Activated CD8-positive, alpha-beta T cell treated with anti-CD3 and anti-CD28 coated beads for 36 hours (primary cell): Measurements from ENCODE around the gene RPL11. TPM values are rescaled to one million over a fixed set of nuclear protein-coding genes. Genes with fewer than 3 reads are reported as not detected.

Source experiments
- ATAC-seq: fragments of 200-7000 bp; cut with Tn5 transposase; one replicate; pipeline ENCODE4 v1.10.0; 2021; ENCODE audit warnings: mild to moderate bottlenecking, moderate library complexity
- CTCF ChIA-PET: fragments of 350-600 bp; sonication (Branson Sonifier 250); formaldehyde crosslinking; loops from one replicate; lab custom pipeline; 2021; ENCODE audit warnings: antibody characterized with exemption; lab: Charles Lee
- POLR2A ChIA-PET: fragments of 350-600 bp; sonication (Branson Sonifier 250); formaldehyde crosslinking; loops from one replicate; lab custom pipeline; 2021; ENCODE audit warnings: antibody characterized with exemption; lab: Charles Lee
- DNase-seq: peaks from one replicate; pipeline ENCODE4 v3.0.0-alpha.2; 2020
- H3K27ac Mint-ChIP-seq: one replicate; pipeline ENCODE4 v1.8.0; 2021; ENCODE audit warnings: mild to moderate bottlenecking, mixed read lengths
- H3K27me3 Mint-ChIP-seq: one replicate; pipeline ENCODE4 v1.8.0; 2021; ENCODE audit warnings: mixed read lengths
- H3K36me3 Mint-ChIP-seq: one replicate; pipeline ENCODE4 v1.8.0; 2021; ENCODE audit warnings: low read depth, mixed read lengths
- H3K4me1 Mint-ChIP-seq: one replicate; pipeline ENCODE4 v1.8.0; 2021; ENCODE audit warnings: low read depth, mixed read lengths
- H3K4me3 Mint-ChIP-seq: one replicate; pipeline ENCODE4 v1.8.0; 2021; ENCODE audit warnings: mild to moderate bottlenecking, moderate library complexity, mixed read lengths
- H3K9me3 Mint-ChIP-seq: one replicate; pipeline ENCODE4 v1.8.0; 2021; ENCODE audit warnings: mixed read lengths
- intact Hi-C: fragments of 100-400 bp; cut with micrococcal nuclease; formaldehyde crosslinking; loops from one replicate; pipeline ENCODE4 v1.10.0; 2022
- total RNA-seq, 2 experiments: library from RNA; stranded (reverse); gene quantifications; one replicate each; pipeline ENCODE4 v1.2.3, GENCODE V29; 2021
- TF ChIP-seq, protein P1 (sequence below): fragments of 200-600 bp; IDR thresholded peaks from one replicate; pipeline ENCODE4 v1.8.0; 2022; ENCODE audit warnings: antibody characterized with exemption, mild to moderate bottlenecking

The RPL11 gene
- total RNA-seq, 2 experiments from 2014 or later = 1,493 to 1,569 TPM

DNA sequence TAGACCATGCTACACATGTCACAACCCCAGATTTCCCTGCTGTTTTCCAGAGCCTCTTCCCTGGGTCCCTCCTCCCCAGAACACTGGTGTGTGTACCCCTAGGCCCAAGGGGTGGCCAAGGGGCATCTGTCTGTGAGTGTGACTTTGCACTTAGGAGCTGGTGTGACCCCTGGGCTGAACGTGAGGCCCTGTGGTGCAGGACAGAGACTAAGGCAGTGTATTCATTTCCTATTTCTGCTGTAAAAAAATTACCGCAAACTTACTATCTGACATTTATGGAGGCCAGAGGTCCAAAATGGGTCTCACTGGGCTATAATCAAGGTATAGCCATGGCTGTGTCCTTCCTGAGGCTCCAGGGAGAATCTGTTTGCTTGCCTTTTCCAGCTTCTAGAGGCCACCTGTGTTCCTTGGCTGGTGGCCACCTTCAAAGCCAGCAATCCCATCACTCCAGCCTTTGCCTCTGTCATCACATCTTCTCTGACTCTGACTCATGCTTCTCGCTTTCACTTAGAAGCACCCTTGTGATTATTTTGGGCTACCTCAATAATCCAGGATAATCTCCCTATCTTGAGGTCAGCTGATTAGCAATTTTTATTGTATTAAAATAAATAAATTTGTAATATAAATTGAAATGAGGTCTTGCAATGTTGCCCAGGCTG is 27.7 kb downstream of the RPL11 start:
- DNase-seq = no peak
- CTCF ChIA-PET = interaction anchor here (1.6 kb wide), 1 partner anchor 22 kb away, joined by 4 read pairs; no protein-coding TSS in a partner anchor
- POLR2A ChIA-PET = interaction anchor here (0.7 to 1.3 kb wide), 2 partner anchors 18 to 28 kb away, joined by 3 to 4 read pairs; partner anchors contain the start of gene RPL11
- H3K36me3 Mint-ChIP-seq = peaks cover 3% of the 10 kb centered on the region
- H3K27me3 Mint-ChIP-seq = no peaks in the 10 kb centered on the region
- no peak overlapping the region for H3K4me3 Mint-ChIP-seq
- intact Hi-C loops = no loop called here
- H3K9me3 Mint-ChIP-seq = no peaks in the 10 kb centered on the region
- ATAC-seq = no peak
- TF ChIP-seq, protein P1, sequence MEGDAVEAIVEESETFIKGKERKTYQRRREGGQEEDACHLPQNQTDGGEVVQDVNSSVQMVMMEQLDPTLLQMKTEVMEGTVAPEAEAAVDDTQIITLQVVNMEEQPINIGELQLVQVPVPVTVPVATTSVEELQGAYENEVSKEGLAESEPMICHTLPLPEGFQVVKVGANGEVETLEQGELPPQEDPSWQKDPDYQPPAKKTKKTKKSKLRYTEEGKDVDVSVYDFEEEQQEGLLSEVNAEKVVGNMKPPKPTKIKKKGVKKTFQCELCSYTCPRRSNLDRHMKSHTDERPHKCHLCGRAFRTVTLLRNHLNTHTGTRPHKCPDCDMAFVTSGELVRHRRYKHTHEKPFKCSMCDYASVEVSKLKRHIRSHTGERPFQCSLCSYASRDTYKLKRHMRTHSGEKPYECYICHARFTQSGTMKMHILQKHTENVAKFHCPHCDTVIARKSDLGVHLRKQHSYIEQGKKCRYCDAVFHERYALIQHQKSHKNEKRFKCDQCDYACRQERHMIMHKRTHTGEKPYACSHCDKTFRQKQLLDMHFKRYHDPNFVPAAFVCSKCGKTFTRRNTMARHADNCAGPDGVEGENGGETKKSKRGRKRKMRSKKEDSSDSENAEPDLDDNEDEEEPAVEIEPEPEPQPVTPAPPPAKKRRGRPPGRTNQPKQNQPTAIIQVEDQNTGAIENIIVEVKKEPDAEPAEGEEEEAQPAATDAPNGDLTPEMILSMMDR = no peak
- no peak overlapping the region for H3K27ac Mint-ChIP-seq
- H3K4me1 Mint-ChIP-seq = peaks cover 26% of the 10 kb centered on the region

DNA sequence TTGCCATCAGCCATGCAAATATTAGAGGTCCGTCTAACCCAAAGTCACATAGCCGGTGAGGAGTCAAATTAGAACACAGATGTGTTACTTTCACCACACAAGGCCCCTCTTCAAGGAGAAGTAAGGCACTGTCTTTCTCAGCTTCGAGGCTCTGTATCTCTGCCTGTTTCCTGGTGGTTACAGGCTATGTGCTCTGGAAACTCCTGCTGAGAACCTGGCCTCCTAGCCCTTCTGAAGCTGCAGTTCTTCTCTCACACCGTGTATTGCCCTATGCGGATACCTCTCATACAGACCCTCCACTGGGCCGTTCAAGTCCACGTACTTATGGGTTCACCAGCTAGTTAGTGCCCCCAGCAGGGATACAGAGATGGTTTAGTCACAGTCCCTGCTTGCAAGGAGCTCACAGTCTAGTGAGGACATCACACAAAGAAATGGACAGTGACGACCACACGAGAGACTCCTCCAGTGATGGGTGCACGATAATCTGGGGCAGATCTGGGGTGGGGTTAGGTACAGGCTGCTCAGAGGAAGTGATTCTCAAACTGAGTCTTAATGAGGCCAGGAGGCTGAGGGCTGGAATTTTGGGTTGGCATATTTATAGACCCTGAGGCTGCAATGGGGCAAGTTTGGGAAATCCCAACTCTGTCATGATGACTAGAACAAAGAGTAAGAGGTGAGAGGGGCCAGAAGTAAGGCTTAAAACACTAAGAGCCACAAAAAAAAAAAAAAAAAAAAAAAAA is 28.8 kb downstream of the RPL11 start:
- CTCF ChIA-PET = interaction anchor here (0.6 to 0.8 kb wide), 2 partner anchors 31 to 529 kb away, joined by 3 read pairs; no protein-coding TSS in a partner anchor
- ATAC-seq = peak; percentile 75

DNA sequence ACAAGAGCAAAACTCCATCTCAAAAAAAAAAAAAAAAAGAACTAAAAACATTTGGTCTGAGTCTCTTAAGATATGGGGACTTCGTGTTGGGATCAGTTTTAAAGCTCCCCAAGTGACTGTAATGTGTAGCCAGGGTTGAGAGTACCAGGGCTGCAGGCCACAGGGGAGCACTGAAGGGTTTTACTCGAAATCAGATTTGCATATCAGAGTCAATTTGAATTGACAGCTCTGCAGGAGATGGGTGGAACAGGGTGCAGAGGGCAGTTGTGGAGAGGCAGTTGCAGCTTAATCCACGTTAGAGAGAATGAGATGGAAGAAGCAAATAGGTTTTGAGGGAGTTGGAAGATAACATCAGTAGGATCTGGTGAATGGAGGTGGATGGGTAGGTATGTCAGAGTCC is 31.0 kb downstream of the RPL11 start:
- Mint-ChIP-seq H3K27ac (no peak overlapping the region), H3K9me3 (no peaks in the 10 kb centered on the region), H3K4me3 (no peak overlapping the region), H3K27me3 (no peaks in the 10 kb centered on the region), H3K36me3 (no peaks in the 10 kb centered on the region), H3K4me1 (peaks cover 26% of the 10 kb centered on the region)
- ChIA-PET CTCF (no interaction called here), POLR2A (no interaction called here)
- TF ChIP-seq, protein P1 = no peak
- intact Hi-C loops = no loop called here
- DNase-seq = no peak
- no peak for ATAC-seq

More for the DNA sequence above, 28.8 kb downstream of the RPL11 start:
- H3K36me3 Mint-ChIP-seq = peaks cover 3% of the 10 kb centered on the region
- no peaks in the 10 kb centered on the region for H3K27me3 Mint-ChIP-seq
- DNase-seq = peak; percentile 52
- no peaks in the 10 kb centered on the region for H3K9me3 Mint-ChIP-seq
- intact Hi-C loops = no loop called here
- H3K4me3 Mint-ChIP-seq = peak overlapping the region; percentile 11
- peak overlapping the region; percentile 66 for H3K27ac Mint-ChIP-seq
- POLR2A ChIA-PET = interaction anchor here (0.9 to 1.1 kb wide), 2 partner anchors 22 to 28 kb away, joined by 3 to 4 read pairs; partner anchors contain the start of gene RPL11
- peaks cover 26% of the 10 kb centered on the region for H3K4me1 Mint-ChIP-seq
- TF ChIP-seq, protein P1 = no peak

DNA sequence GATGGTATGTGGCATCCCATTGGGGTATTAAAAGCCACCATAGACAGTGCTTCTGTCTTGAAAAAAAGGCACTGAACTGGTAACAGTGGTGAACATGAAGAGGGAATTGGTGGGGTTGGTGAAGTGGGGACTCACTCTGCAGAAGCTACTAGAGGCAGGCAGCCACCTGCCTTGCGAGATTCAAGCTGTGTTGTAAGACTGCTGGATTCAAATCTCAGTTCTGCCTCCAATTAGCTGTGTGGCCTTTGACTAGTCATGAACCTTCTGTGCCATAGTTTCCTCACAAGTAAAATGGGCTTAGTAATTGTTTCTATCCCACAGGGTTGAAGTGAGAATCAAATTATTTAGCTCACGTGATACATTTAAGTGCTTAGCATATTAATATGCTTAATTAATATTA is 35.1 kb downstream of the RPL11 start:
- Mint-ChIP-seq H3K36me3 (no peaks in the 10 kb centered on the region), H3K4me3 (no peak overlapping the region), H3K9me3 (no peaks in the 10 kb centered on the region), H3K4me1 (peaks cover 9% of the 10 kb centered on the region), H3K27ac (no peak overlapping the region), H3K27me3 (no peaks in the 10 kb centered on the region)
- no peak for ATAC-seq
- DNase-seq = no peak
- POLR2A ChIA-PET = interaction anchor here (1.0 to 1.2 kb wide), 2 partner anchors 10 to 35 kb away, joined by 3 read pairs; partner anchors contain the start of gene RPL11
- intact Hi-C loops = no loop called here
- CTCF ChIA-PET = interaction anchor here (0.5 to 1.3 kb wide), 4 partner anchors 53 to 230 kb away, joined by 3 to 4 read pairs (median 3); no protein-coding TSS in a partner anchor
- TF ChIP-seq, protein P1 = no peak
